ENCODE measurements around the gene SLC30A7. TPM values are rescaled to one million over a fixed set of nuclear protein-coding genes. Genes with fewer than 3 reads are reported as not detected.

SLC30A7 gene
- total RNA-seq, 1 donor from 2014 or later = 31.3 TPM

- FAIRE-seq = no peak
- peak; percentile 73 for DNase-seq (ENCODE audit: low read depth)
- no peak for TF ChIP-seq CTCF (IDR thresholded peaks at IDR 0.05; ENCODE audit: insufficient read depth, low read length, severe bottlenecking)
- peak within 1 kb of the TSS; percentile 80 for H3K4me3 ChIP-seq (ENCODE audit: low read depth, low read length)
- H3K27me3 ChIP-seq (ENCODE audit: control insufficient read depth, insufficient read depth, low read length) = no peaks in the 10 kb centered on the region
- H3K36me3 ChIP-seq (ENCODE audit: control insufficient read depth, insufficient read depth, low read length) = peaks cover 1% of the 10 kb centered on the region
Observed at GRCh38 chr1:100894603-100895539, 1.0 kb upstream of the SLC30A7 start, which contains the start of gene EXTL2. TSS of gene EXTL2 (minus strand) at chr1:100894842. CDS start at chr1:100888757, 6,085 bp downstream.

GRCh38 chr1:100896481-100896982 is 642 bp downstream of the SLC30A7 start:
- TF ChIP-seq CTCF (IDR thresholded peaks at IDR 0.05; ENCODE audit: insufficient read depth, low read length, severe bottlenecking) = no peak
- Histone ChIP-seq H3K4me3 (ENCODE audit: low read depth, low read length) (peak overlapping the region; percentile 80), H3K36me3 (ENCODE audit: control insufficient read depth, insufficient read depth, low read length) (peaks cover 1% of the 10 kb centered on the region), H3K27me3 (ENCODE audit: control insufficient read depth, insufficient read depth, low read length) (no peaks in the 10 kb centered on the region)
- DNase-seq (ENCODE audit: low read depth) (peak; percentile 83), FAIRE-seq (no peak)

- no peak for TF ChIP-seq CTCF (IDR thresholded peaks at IDR 0.05; ENCODE audit: insufficient read depth, low read length, severe bottlenecking)
- DNase-seq (ENCODE audit: low read depth) (no peak), FAIRE-seq (no peak)
- Histone ChIP-seq H3K4me3 (ENCODE audit: low read depth, low read length) (no peak overlapping the region), H3K27me3 (ENCODE audit: control insufficient read depth, insufficient read depth, low read length) (no peaks in the 10 kb centered on the region), H3K36me3 (ENCODE audit: control insufficient read depth, insufficient read depth, low read length) (peaks cover 5% of the 10 kb centered on the region)
Observed at GRCh38 chr1:100902365-100902764, 6.5 kb downstream of the SLC30A7 start.

GRCh38 chr1:100903777-100904176 is 7.9 kb downstream of the SLC30A7 start:
- Histone ChIP-seq H3K36me3 (ENCODE audit: control insufficient read depth, insufficient read depth, low read length) (peaks cover 5% of the 10 kb centered on the region), H3K27me3 (ENCODE audit: control insufficient read depth, insufficient read depth, low read length) (no peaks in the 10 kb centered on the region), H3K4me3 (ENCODE audit: low read depth, low read length) (no peak overlapping the region)
- FAIRE-seq (no peak), DNase-seq (ENCODE audit: low read depth) (no peak)
- no peak for TF ChIP-seq CTCF (IDR thresholded peaks at IDR 0.05; ENCODE audit: insufficient read depth, low read length, severe bottlenecking)

GRCh38 chr1:100904528-100904927 is 8.6 kb downstream of the SLC30A7 start:
- Histone ChIP-seq H3K4me3 (ENCODE audit: low read depth, low read length) (no peak overlapping the region), H3K27me3 (ENCODE audit: control insufficient read depth, insufficient read depth, low read length) (no peaks in the 10 kb centered on the region), H3K36me3 (ENCODE audit: control insufficient read depth, insufficient read depth, low read length) (peaks cover 5% of the 10 kb centered on the region)
- DNase-seq (ENCODE audit: low read depth) = no peak
- FAIRE-seq = no peak
- TF ChIP-seq CTCF (IDR thresholded peaks at IDR 0.05; ENCODE audit: insufficient read depth, low read length, severe bottlenecking) = no peak

All from bronchial epithelial cell (primary cell).